Prostate gland (tissue), 1 donor: ENCODE measurements around the gene HENMT1.

ENCODE experiments used
- POLR2A ChIP-seq: fragments of 450-650 bp; IDR thresholded peaks from one replicate; pipeline ENCODE4 v1.6.1; 2016; ENCODE audit warnings: antibody characterized with exemption, mild to moderate bottlenecking
- POLR2AphosphoS5 ChIP-seq: sonication (generic); formaldehyde crosslinking; IDR thresholded peaks from one replicate; pipeline ENCODE4 v1.6.1; 2017; ENCODE audit warnings: antibody characterized with exemption

DNA sequence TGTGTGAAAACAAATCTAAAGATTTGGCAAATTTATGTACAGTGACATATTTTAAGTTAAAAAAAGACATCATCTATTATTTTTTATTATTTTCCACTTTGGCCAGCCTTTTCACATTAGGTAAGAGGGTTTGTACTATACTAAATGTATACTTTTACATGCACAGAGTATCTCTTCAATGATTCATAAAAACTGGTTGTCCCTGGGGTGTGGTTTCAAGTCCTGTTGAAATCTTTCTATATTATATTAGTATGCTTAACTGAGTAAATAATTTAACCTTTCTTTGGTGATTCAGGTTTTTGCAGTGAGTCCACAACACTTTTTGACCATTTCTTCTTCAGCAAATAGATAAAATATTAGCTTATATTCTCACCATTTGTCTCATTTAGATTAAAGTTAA lies 55.3 kb downstream of the HENMT1 start:
- TF ChIP-seq POLR2A = no peak
- TF ChIP-seq POLR2AphosphoS5 = no peak
